Erythroblast (primary cell): ENCODE results near the gene MYO9B.

Experiments used
- GATA1 ChIP-seq: IDR thresholded peaks from 2 replicates; pipeline ENCODE4 v1.6.1; 2011; ENCODE audit warnings: low read depth, mild to moderate bottlenecking, control low read depth, low read length, moderate library complexity
- POLR2A ChIP-seq: IDR thresholded peaks from 2 replicates; pipeline ENCODE4 v1.6.1; 2011; ENCODE audit warnings: mild to moderate bottlenecking, low read length

DNA sequence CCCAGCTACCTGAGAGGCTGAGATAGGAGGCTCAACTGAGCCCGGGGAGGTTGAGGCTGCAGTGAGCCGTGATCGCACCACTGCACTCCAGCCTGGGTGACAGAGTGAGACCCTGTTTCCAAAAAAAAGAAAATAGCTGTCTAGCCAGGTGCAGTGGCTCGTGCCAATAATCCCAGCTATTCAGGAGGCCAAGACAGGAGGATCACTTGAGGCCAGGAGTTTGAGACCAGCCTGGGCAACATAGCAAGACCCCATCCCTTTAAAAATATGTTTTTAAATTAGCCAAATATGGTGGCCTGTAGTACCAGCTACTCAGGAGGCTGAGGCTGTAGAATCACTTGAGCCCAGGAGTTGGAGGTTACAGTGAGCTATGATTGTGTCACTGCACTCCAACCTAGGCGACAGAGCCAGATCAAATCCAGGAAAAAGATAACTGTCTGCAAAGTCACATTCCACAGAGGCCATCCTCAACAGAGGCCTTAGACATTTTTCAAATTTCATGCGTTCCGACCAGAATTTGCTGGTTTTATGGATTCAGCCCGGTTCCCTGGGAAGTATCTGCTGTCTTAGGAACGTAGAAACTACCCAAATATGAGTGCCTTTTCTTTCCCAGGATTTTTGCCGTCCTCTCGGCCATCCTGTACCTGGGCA lies 80.8 kb downstream of the MYO9B start:
- TF ChIP-seq POLR2A (no peak), GATA1 (no peak)
